GM19023 (cell line): ENCODE measurements around the gene RAD17.
"Not testable (repeated sequence)": the region's sequence is repeated elsewhere in the genome, so short reads cannot be mapped to it uniquely, and the experiment has no call there.

Experiments used
- ATAC-seq: cut with Tn5 transposase; IDR thresholded peaks from one replicate; pipeline ENCODE4 v1.9.1; 2021; ENCODE audit warnings: mild to moderate bottlenecking, moderate library complexity; ENCODE audit not compliant: unreplicated experiment

Gene RAD17

GRCh38 chr5:69455428-69455988, 85.9 kb downstream of the RAD17 start:
- not testable (repeated sequence) for ATAC-seq

GRCh38 chr5:69462170-69462569, 92.6 kb downstream of the RAD17 start:
- ATAC-seq: no peak
